GM04503 (cell line): Measurements from ENCODE around the gene AGTRAP.

ENCODE experiments used
- DNase-seq: peaks from one replicate; pipeline ENCODE4 v3.0.0-alpha.2; 2012; ENCODE audit warnings: low read depth

Gene AGTRAP

GRCh38 chr1:11764115-11764514, 28.2 kb downstream of the AGTRAP start:
- DNase-seq = no peak

GRCh38 chr1:11764519-11764918, 28.6 kb downstream of the AGTRAP start:
- DNase-seq = no peak

- DNase-seq = no peak
These were observed 29.9 kb downstream of the AGTRAP start for GRCh38 chr1:11765661-11766428.

- no peak for DNase-seq
These were observed 30.5 kb downstream of the AGTRAP start for GRCh38 chr1:11766429-11766776.

- DNase-seq = no peak
These were observed 32.2 kb downstream of the AGTRAP start for GRCh38 chr1:11767922-11768704.

GRCh38 chr1:11768821-11769220, 32.9 kb downstream of the AGTRAP start:
- no peak for DNase-seq

GRCh38 chr1:11769274-11769673, 33.3 kb downstream of the AGTRAP start:
- no peak for DNase-seq

- no peak for DNase-seq
These were observed 34.1 kb downstream of the AGTRAP start for GRCh38 chr1:11770011-11770410.

GRCh38 chr1:11771481-11772043, 35.6 kb downstream of the AGTRAP start:
- DNase-seq = no peak

- no peak for DNase-seq
These were observed 36.5 kb downstream of the AGTRAP start for GRCh38 chr1:11772458-11772857.

- DNase-seq = no peak
These were observed 38.8 kb downstream of the AGTRAP start for GRCh38 chr1:11774753-11775152.

- no peak for DNase-seq
These were observed 41.9 kb downstream of the AGTRAP start for GRCh38 chr1:11777658-11778322.

GRCh38 chr1:11778336-11778735, 42.4 kb downstream of the AGTRAP start:
- DNase-seq = no peak

- no peak for DNase-seq
These were observed 43.1 kb downstream of the AGTRAP start for GRCh38 chr1:11778844-11779623.

- no peak for DNase-seq
These were observed 43.9 kb downstream of the AGTRAP start for GRCh38 chr1:11779715-11780379.

GRCh38 chr1:11780380-11781147, 44.6 kb downstream of the AGTRAP start:
- no peak for DNase-seq

GRCh38 chr1:11781297-11781696, 45.4 kb downstream of the AGTRAP start:
- no peak for DNase-seq

- DNase-seq = no peak
These were observed 46.3 kb downstream of the AGTRAP start for GRCh38 chr1:11782127-11782708.

- DNase-seq = no peak
These were observed 47.6 kb downstream of the AGTRAP start for GRCh38 chr1:11783556-11783955.
